ENCODE data around the gene DRC1.

The DRC1 gene

GRCh38 chr2:26428846-26429245 is 27.1 kb downstream of the DRC1 start:
- DNase-seq (ENCODE audit: low read depth, low spot score) = no peak
- no peak overlapping the region for H3K27ac ChIP-seq
- H3K4me3 ChIP-seq = no peak overlapping the region
- no peak for TF ChIP-seq FOXP2 (optimal IDR thresholded peaks at IDR 0.05; ENCODE audit: control extremely low read depth, extremely low read length, insufficient read depth)
- no peak for TF ChIP-seq POLR2AphosphoS5 (IDR thresholded peaks at IDR 0.05; ENCODE audit: borderline replicate concordance, low read depth, low read length)
- no peak for TF ChIP-seq EZH2 (IDR thresholded peaks at IDR 0.05)
- no peaks in the 10 kb centered on the region for H3K9me3 ChIP-seq (ENCODE audit: low read depth, low read length)
- H3K36me3 ChIP-seq (ENCODE audit: insufficient read depth, low read length) = no peaks in the 10 kb centered on the region
- no peak overlapping the region for H3K9ac ChIP-seq (ENCODE audit: insufficient read length)

DNA sequence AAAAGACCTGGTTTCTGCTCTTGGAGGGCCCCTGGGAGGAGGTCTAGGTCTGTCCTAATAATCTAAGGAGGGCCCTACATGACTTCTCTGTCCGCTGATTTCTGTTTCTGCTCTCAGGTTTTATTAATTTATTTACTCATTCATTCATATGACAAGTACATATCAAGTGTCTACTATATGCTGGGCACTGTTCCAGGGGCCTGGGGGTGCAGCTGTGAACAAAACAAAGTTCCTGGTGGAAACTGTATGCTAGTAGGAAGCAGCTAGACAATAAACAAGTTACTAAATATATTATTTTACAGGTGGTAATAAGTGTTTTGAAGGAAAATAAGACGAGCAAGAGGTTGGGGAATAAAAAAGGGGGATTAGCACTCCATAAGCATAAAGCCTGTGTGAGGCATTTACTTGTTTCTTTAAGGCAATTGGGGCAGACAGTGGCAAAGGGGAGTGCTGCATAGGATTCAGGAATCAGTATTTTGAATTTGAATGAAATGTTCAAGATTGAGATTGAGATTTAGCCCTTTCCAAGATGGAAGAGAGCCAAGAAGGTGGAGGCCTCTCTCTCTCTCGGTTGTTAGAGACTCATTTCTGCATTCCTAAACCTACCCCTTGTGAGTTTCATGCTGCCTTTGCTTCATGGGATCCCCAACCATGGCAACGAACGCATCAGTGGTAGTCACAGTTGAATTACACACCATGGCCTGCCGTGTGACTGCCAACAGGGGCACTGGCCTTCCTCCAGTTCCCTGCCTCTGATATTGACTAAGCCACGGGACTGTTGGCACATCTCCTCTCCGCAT is 28.3 kb downstream of the DRC1 start:
- Histone ChIP-seq H3K9ac (ENCODE audit: insufficient read length) (no peak overlapping the region), H3K9me3 (ENCODE audit: low read depth, low read length) (no peaks in the 10 kb centered on the region), H3K4me3 (no peak overlapping the region), H3K36me3 (ENCODE audit: insufficient read depth, low read length) (no peaks in the 10 kb centered on the region), H3K27ac (no peak overlapping the region)
- no peak for DNase-seq (ENCODE audit: low read depth, low spot score)
- TF ChIP-seq FOXP2 (optimal IDR thresholded peaks at IDR 0.05; ENCODE audit: control extremely low read depth, extremely low read length, insufficient read depth) (no peak), POLR2AphosphoS5 (IDR thresholded peaks at IDR 0.05; ENCODE audit: borderline replicate concordance, low read depth, low read length) (no peak), EZH2 (IDR thresholded peaks at IDR 0.05) (no peak)

DNA sequence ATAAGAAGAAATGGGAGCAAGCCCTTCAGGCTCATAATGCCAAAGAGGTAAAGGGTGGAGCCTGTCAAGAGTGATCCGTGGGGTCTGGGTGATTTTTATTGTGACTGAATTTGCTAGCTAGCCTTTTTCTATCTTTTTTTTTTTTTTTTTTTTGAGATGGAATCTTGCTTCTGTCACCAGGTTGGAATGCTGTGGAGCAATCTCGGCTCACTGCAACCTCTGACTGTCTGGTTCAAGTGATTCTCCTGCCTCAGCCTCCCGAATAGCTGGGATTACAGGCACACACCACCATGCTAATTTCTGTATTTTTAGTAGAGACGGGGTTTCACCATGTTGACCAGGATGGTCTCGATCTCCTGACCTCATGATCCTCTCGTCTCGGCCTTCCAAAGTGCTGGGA is 29.1 kb downstream of the DRC1 start:
- DNase-seq (ENCODE audit: low read depth, low spot score) = no peak
- Histone ChIP-seq H3K36me3 (ENCODE audit: insufficient read depth, low read length) (no peaks in the 10 kb centered on the region), H3K27ac (no peak overlapping the region), H3K4me3 (no peak overlapping the region), H3K9ac (ENCODE audit: insufficient read length) (no peak overlapping the region), H3K9me3 (ENCODE audit: low read depth, low read length) (no peaks in the 10 kb centered on the region)
- no peak for TF ChIP-seq POLR2AphosphoS5 (IDR thresholded peaks at IDR 0.05; ENCODE audit: borderline replicate concordance, low read depth, low read length)
- TF ChIP-seq FOXP2 (optimal IDR thresholded peaks at IDR 0.05; ENCODE audit: control extremely low read depth, extremely low read length, insufficient read depth) = no peak
- no peak for TF ChIP-seq EZH2 (IDR thresholded peaks at IDR 0.05)

- no peak for DNase-seq (ENCODE audit: low read depth, low spot score)
- TF ChIP-seq EZH2 (IDR thresholded peaks at IDR 0.05) = no peak
- no peaks in the 10 kb centered on the region for H3K9me3 ChIP-seq (ENCODE audit: low read depth, low read length)
- no peak overlapping the region for H3K27ac ChIP-seq
- H3K36me3 ChIP-seq (ENCODE audit: insufficient read depth, low read length) = no peaks in the 10 kb centered on the region
- H3K9ac ChIP-seq (ENCODE audit: insufficient read length) = no peak overlapping the region
- H3K4me3 ChIP-seq = no peak overlapping the region
Measured at GRCh38 chr2:26432363-26432762, 30.6 kb downstream of the DRC1 start.

GRCh38 chr2:26432859-26433258 is 31.1 kb downstream of the DRC1 start:
- no peak overlapping the region for H3K27ac ChIP-seq
- no peaks in the 10 kb centered on the region for H3K9me3 ChIP-seq (ENCODE audit: low read depth, low read length)
- H3K36me3 ChIP-seq (ENCODE audit: insufficient read depth, low read length) = no peaks in the 10 kb centered on the region
- TF ChIP-seq POLR2AphosphoS5 (IDR thresholded peaks at IDR 0.05; ENCODE audit: borderline replicate concordance, low read depth, low read length) (no peak), EZH2 (IDR thresholded peaks at IDR 0.05) (no peak), FOXP2 (optimal IDR thresholded peaks at IDR 0.05; ENCODE audit: control extremely low read depth, extremely low read length, insufficient read depth) (no peak)
- no peak for DNase-seq (ENCODE audit: low read depth, low spot score)
- H3K9ac ChIP-seq (ENCODE audit: insufficient read length) = no peak overlapping the region
- no peak overlapping the region for H3K4me3 ChIP-seq

GRCh38 chr2:26435106-26435505 is 33.4 kb downstream of the DRC1 start:
- no peak overlapping the region for H3K9ac ChIP-seq (ENCODE audit: insufficient read length)
- no peaks in the 10 kb centered on the region for H3K9me3 ChIP-seq (ENCODE audit: low read depth, low read length)
- H3K36me3 ChIP-seq (ENCODE audit: insufficient read depth, low read length) = no peaks in the 10 kb centered on the region
- no peak overlapping the region for H3K27ac ChIP-seq
- no peak overlapping the region for H3K4me3 ChIP-seq
- TF ChIP-seq EZH2 (IDR thresholded peaks at IDR 0.05) (no peak), FOXP2 (optimal IDR thresholded peaks at IDR 0.05; ENCODE audit: control extremely low read depth, extremely low read length, insufficient read depth) (no peak), POLR2AphosphoS5 (IDR thresholded peaks at IDR 0.05; ENCODE audit: borderline replicate concordance, low read depth, low read length) (no peak)
- no peak for DNase-seq (ENCODE audit: low read depth, low spot score)

DNA sequence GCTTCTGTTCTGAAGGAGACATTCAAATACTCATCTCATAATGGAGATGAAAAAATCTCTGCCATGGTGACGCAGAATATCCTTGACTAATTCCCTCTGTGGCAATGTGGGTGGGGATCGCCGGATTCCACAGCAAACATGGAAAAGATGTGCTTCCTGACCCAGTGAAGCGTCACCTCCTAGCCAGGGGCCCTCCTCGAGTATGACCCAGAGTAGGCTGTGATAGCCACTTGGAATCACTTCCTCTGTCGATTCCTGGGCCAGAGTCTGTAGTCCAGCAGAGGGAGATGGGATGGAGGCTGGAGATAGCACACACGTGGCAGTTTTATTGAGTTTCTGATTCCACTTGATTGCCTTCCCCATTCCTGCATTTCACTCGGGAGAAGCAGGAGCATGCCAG is 36.8 kb downstream of the DRC1 start:
- DNase-seq (ENCODE audit: low read depth, low spot score) = no peak
- no peaks in the 10 kb centered on the region for H3K36me3 ChIP-seq (ENCODE audit: insufficient read depth, low read length)
- no peak overlapping the region for H3K9ac ChIP-seq (ENCODE audit: insufficient read length)
- H3K4me3 ChIP-seq = no peak overlapping the region
- no peak overlapping the region for H3K27ac ChIP-seq
- no peak for TF ChIP-seq POLR2AphosphoS5 (IDR thresholded peaks at IDR 0.05; ENCODE audit: borderline replicate concordance, low read depth, low read length)
- TF ChIP-seq FOXP2 (optimal IDR thresholded peaks at IDR 0.05; ENCODE audit: control extremely low read depth, extremely low read length, insufficient read depth) = no peak
- no peak for TF ChIP-seq EZH2 (IDR thresholded peaks at IDR 0.05)
- no peaks in the 10 kb centered on the region for H3K9me3 ChIP-seq (ENCODE audit: low read depth, low read length)

DNA sequence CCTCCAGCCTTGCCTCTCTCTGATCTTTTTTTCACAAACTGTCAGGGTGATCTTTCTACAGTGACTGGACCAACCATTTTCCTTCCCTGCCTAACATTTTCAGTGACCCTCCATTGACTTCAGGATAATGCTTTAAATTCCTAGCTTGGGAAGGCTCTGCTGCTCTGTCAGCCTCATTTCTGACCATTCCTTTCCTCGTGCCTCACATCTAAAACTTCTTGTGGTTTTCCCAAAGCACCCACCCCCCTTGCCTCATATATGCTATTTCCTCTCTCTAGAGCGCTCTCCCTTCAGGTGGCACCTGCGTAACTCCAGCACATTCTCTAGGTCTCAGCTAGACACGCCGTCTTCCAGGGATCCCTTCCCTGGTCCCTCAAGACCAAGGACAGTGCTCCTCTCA is 37.2 kb downstream of the DRC1 start:
- TF ChIP-seq EZH2 (IDR thresholded peaks at IDR 0.05) = no peak
- no peak for TF ChIP-seq FOXP2 (optimal IDR thresholded peaks at IDR 0.05; ENCODE audit: control extremely low read depth, extremely low read length, insufficient read depth)
- no peak for TF ChIP-seq POLR2AphosphoS5 (IDR thresholded peaks at IDR 0.05; ENCODE audit: borderline replicate concordance, low read depth, low read length)
- no peak overlapping the region for H3K9ac ChIP-seq (ENCODE audit: insufficient read length)

GRCh38 chr2:26442301-26442700 is 40.6 kb downstream of the DRC1 start:
- Histone ChIP-seq H3K9me3 (ENCODE audit: low read depth, low read length) (no peaks in the 10 kb centered on the region), H3K9ac (ENCODE audit: insufficient read length) (no peak overlapping the region), H3K27ac (no peak overlapping the region), H3K36me3 (ENCODE audit: insufficient read depth, low read length) (no peaks in the 10 kb centered on the region), H3K4me3 (no peak overlapping the region)
- no peak for TF ChIP-seq EZH2 (IDR thresholded peaks at IDR 0.05)
- TF ChIP-seq POLR2AphosphoS5 (IDR thresholded peaks at IDR 0.05; ENCODE audit: borderline replicate concordance, low read depth, low read length) = no peak
- TF ChIP-seq FOXP2 (optimal IDR thresholded peaks at IDR 0.05; ENCODE audit: control extremely low read depth, extremely low read length, insufficient read depth) = no peak
- no peak for DNase-seq (ENCODE audit: low read depth, low spot score)

More for the DNA sequence above, 37.2 kb downstream of the DRC1 start:
- no peak overlapping the region for H3K4me3 ChIP-seq
- no peaks in the 10 kb centered on the region for H3K9me3 ChIP-seq (ENCODE audit: low read depth, low read length)
- DNase-seq (ENCODE audit: low read depth, low spot score) = no peak
- no peaks in the 10 kb centered on the region for H3K36me3 ChIP-seq (ENCODE audit: insufficient read depth, low read length)
- H3K27ac ChIP-seq = no peak overlapping the region

All from SK-N-MC (cell line).